HCT116 (cell line): ENCODE data around the gene PTGR3. TPM values are rescaled to one million over a fixed set of nuclear protein-coding genes. Genes with fewer than 3 reads are reported as not detected.

Experiments used
- ATAC-seq: fragments of 200-7000 bp; cut with Tn5 transposase; 2 replicates; pipeline ENCODE4 v1.9.1; 2020; ENCODE audit warnings: mild to moderate bottlenecking, moderate library complexity
- BruUV-seq: library from RNA; stranded (reverse); fragments of 400-500 nt; replicated peaks from 2 replicates; lab custom pipeline; 2021; lab: Mats Ljungman, UMichigan
- CTCF ChIA-PET: fragments of 300-600 bp; sonication (Branson Sonifier 250); formaldehyde crosslinking; loops from one replicate; lab custom pipeline; 2021; ENCODE audit warnings: antibody characterized with exemption; lab: Charles Lee
- POLR2A ChIA-PET: fragments of 300-600, 350-600 bp; sonication (Branson Sonifier 250); formaldehyde crosslinking; loops from one replicate; lab custom pipeline; 2021; ENCODE audit warnings: antibody characterized with exemption; lab: Charles Lee
- RAD21 ChIA-PET, 2 experiments: fragments of 300-600 bp; sonication (Branson Sonifier 250); formaldehyde crosslinking; loops; one replicate each; lab custom pipeline; 2023; ENCODE audit warnings: low total read pairs in 2 of 2; ENCODE audit not compliant: uncharacterized antibody in 2 of 2, unreplicated experiment in 2 of 2, low non-redundant PET in 1 of 2; lab: Charles Lee
- DNase-seq: peaks from one replicate; pipeline ENCODE4 v3.0.0-alpha.2; 2010; ENCODE audit warnings: low read depth, low spot score
- H2AFZ ChIP-seq: fragments of 200-600 bp; shearing (Covaris generic), sonication (generic); 2 replicates; pipeline ENCODE4 v1.6.1; 2017; ENCODE audit warnings: low read depth, mixed run types, mixed read lengths, antibody characterized with exemption, low read length; ENCODE audit not compliant: poor library complexity, severe bottlenecking
- H3K27ac ChIP-seq: 2 replicates; pipeline ENCODE4 v1.5.1; 2012; ENCODE audit warnings: low read depth, low read length
- H3K27me3 ChIP-seq: fragments of 200-600 bp; sonication (generic); 2 replicates; pipeline ENCODE4 v1.6.1; 2016; ENCODE audit warnings: mixed run types, low read length, mixed read lengths; ENCODE audit not compliant: insufficient read depth
- H3K36me3 ChIP-seq, 2 experiments: fragments of 200-500 bp in 1 of 2; fragments of 200-600 bp in 1 of 2; sonication (Bioruptor generic) in 1 of 2; sonication (generic) in 1 of 2; 2 replicates each; pipeline versions ENCODE4 v1.5.1 to v1.6.1; 2014 to 2016; ENCODE audit warnings: low read length in 2 of 2, inconsistent platforms in 1 of 2, mixed read lengths in 1 of 2, mixed run types in 1 of 2; ENCODE audit not compliant: insufficient read depth in 2 of 2, control insufficient read depth in 1 of 2
- H3K4me1 ChIP-seq, 2 experiments: fragments of 200-600 bp in 1 of 2; sonication (generic) in 1 of 2; 2 replicates each; pipeline versions ENCODE4 v1.5.1 to v1.6.1; 2012 to 2017; ENCODE audit warnings: low read length in 2 of 2, inconsistent platforms in 1 of 2, mild to moderate bottlenecking in 1 of 2, mixed read lengths in 1 of 2, mixed run types in 1 of 2, moderate library complexity in 1 of 2; ENCODE audit not compliant: insufficient read depth in 2 of 2, control insufficient read depth in 1 of 2
- H3K4me2 ChIP-seq: fragments of 200-600 bp; sonication (generic); 2 replicates; pipeline ENCODE4 v1.6.1; 2017; ENCODE audit warnings: mixed run types, low read length, mixed read lengths
- H3K4me3 ChIP-seq, 2 experiments: fragments of 200-600 bp in 1 of 2; sonication (generic) in 1 of 2; replicated peaks in 1 of 2; 2 replicates each; pipeline ENCODE4 v1.5.1; 2011 to 2016; ENCODE audit warnings: low read length in 2 of 2, control low read depth in 1 of 2, low read depth in 1 of 2, mild to moderate bottlenecking in 1 of 2, mixed read lengths in 1 of 2, mixed run types in 1 of 2
- H3K79me2 ChIP-seq: fragments of 200-600 bp; sonication (generic); 2 replicates; pipeline ENCODE4 v1.6.1; 2017; ENCODE audit warnings: mild to moderate bottlenecking, mixed run types, low read length, moderate library complexity, mixed read lengths; ENCODE audit not compliant: insufficient read depth
- H3K9ac ChIP-seq: fragments of 200-600 bp; sonication (generic); 2 replicates; pipeline ENCODE4 v1.6.1; 2016; ENCODE audit warnings: low read length, mixed read lengths
- H3K9me2 ChIP-seq: fragments of 200-600 bp; sonication (generic), shearing (Covaris generic); 2 replicates; pipeline ENCODE4 v1.6.1; 2017; ENCODE audit warnings: mixed run types, mild to moderate bottlenecking, moderate library complexity; ENCODE audit not compliant: insufficient read depth
- H3K9me3 ChIP-seq, 2 experiments: fragments of 200-500 bp in 1 of 2; fragments of 200-600 bp in 1 of 2; sonication (Bioruptor generic) in 1 of 2; sonication (generic) in 1 of 2; 2 replicates each; pipeline ENCODE4 v1.6.1; 2014 to 2017; ENCODE audit warnings: low read length in 2 of 2, mixed read lengths in 2 of 2, inconsistent platforms in 1 of 2, low read depth in 1 of 2, mild to moderate bottlenecking in 1 of 2, mixed run types in 1 of 2, moderate library complexity in 1 of 2; ENCODE audit not compliant: control insufficient read depth in 1 of 2, insufficient read depth in 1 of 2
- H4K20me1 ChIP-seq: fragments of 200-600 bp; sonication (generic), shearing (Covaris generic); 2 replicates; pipeline ENCODE4 v1.6.1; 2017; ENCODE audit warnings: mixed run types, mild to moderate bottlenecking, moderate library complexity; ENCODE audit not compliant: insufficient read depth
- CBX3 ChIP-seq: IDR thresholded peaks from 2 replicates; pipeline ENCODE4 v1.6.1; 2012; ENCODE audit warnings: low read depth
- CEBPB ChIP-seq: IDR thresholded peaks from 2 replicates; pipeline ENCODE4 v1.6.1; 2012; ENCODE audit warnings: low read depth
- EGR1 ChIP-seq: IDR thresholded peaks from 2 replicates; pipeline ENCODE4 v1.6.1; 2012; ENCODE audit warnings: low read depth
- ELF1 ChIP-seq: IDR thresholded peaks from 2 replicates; pipeline ENCODE4 v1.6.1; 2012; ENCODE audit warnings: low read depth, borderline replicate concordance
- EZH2 ChIP-seq: fragments of 200-600 bp; sonication (generic); IDR thresholded peaks from 2 replicates; pipeline ENCODE4 v1.6.1; 2017; ENCODE audit warnings: antibody characterized with exemption, mixed run types
- EZH2phosphoT487 ChIP-seq: fragments of 200-600 bp; IDR thresholded peaks from 2 replicates; pipeline ENCODE4 v1.6.1; 2018; ENCODE audit warnings: antibody characterized with exemption, borderline replicate concordance
- FOSL1 ChIP-seq: IDR thresholded peaks from 2 replicates; pipeline ENCODE4 v1.6.1; 2012; ENCODE audit warnings: low read depth
- JUND ChIP-seq: IDR thresholded peaks from 2 replicates; pipeline ENCODE4 v1.6.1; 2012
- MAX ChIP-seq: IDR thresholded peaks from 2 replicates; pipeline ENCODE4 v1.6.1; 2012
- POLR2A ChIP-seq: IDR thresholded peaks from 2 replicates; pipeline ENCODE4 v1.7.0; 2011; ENCODE audit warnings: borderline replicate concordance; ENCODE audit not compliant: insufficient read depth, insufficient read length; ENCODE audit errors: extremely low read depth
- POLR2AphosphoS5 ChIP-seq: IDR thresholded peaks from 2 replicates; pipeline ENCODE4 v1.6.1; 2011; ENCODE audit warnings: mild to moderate bottlenecking, low read depth, low read length, moderate library complexity
- RAD21 ChIP-seq: IDR thresholded peaks from 2 replicates; pipeline ENCODE4 v1.6.1; 2012; ENCODE audit warnings: low read depth, mild to moderate bottlenecking
- TCF7L2 ChIP-seq: IDR thresholded peaks from 2 replicates; pipeline ENCODE4 v1.7.0; 2011; ENCODE audit warnings: borderline replicate concordance, inconsistent platforms; ENCODE audit not compliant: insufficient read depth, insufficient read length; ENCODE audit errors: extremely low read depth
- ZFX ChIP-seq: fragments of 450-650 bp; IDR thresholded peaks from 2 replicates; pipeline ENCODE4 v1.6.1; 2017
- ZNF274 ChIP-seq: fragments of 200-500 bp; sonication (Bioruptor generic); IDR thresholded peaks from 2 replicates; pipeline ENCODE4 v1.6.1; 2014; ENCODE audit warnings: mild to moderate bottlenecking, low read depth, low read length, inconsistent platforms
- intact Hi-C: fragments of 100-400 bp; cut with micrococcal nuclease; formaldehyde crosslinking; loops from 2 replicates; pipeline ENCODE4 v1.10.0; 2022
- total RNA-seq: library from RNA; stranded (reverse); gene quantifications from one replicate; pipeline ENCODE4 v1.2.1, GENCODE V29; 2021; ENCODE audit not compliant: unreplicated experiment
- TF ChIP-seq, protein P1 (sequence below): IDR thresholded peaks from 2 replicates; pipeline ENCODE4 v1.6.1; 2011; ENCODE audit warnings: mild to moderate bottlenecking, low read length, moderate library complexity; ENCODE audit not compliant: insufficient replicate concordance; ENCODE audit errors: extremely low read depth
- TF ChIP-seq, protein P2 (sequence below), 3 experiments: fragments of 200-600 bp in 1 of 3; sonication (generic) in 1 of 3; IDR thresholded peaks in 2 of 3; conservative IDR thresholded peaks in 1 of 3; 2 replicates each; pipeline ENCODE4 v1.5.1; 2012 to 2017; ENCODE audit warnings: low read depth in 2 of 3, low read length in 2 of 3, antibody characterized with exemption in 1 of 3, borderline replicate concordance in 1 of 3, control low read depth in 1 of 3, mild to moderate bottlenecking in 1 of 3, mixed read lengths in 1 of 3, mixed run types in 1 of 3, moderate library complexity in 1 of 3; ENCODE audit not compliant: insufficient read depth in 1 of 3

The PTGR3 gene
- total RNA-seq, 1 experiment from 2014 or later, result 25.3 TPM

- H3K36me3 ChIP-seq, result no peaks in the 10 kb centered on the region
- no peaks in the 10 kb centered on the region for H3K9me2 ChIP-seq
- no peaks in the 10 kb centered on the region; a peak in 1 of 4 replicates for H3K4me1 ChIP-seq
- no peaks in the 10 kb centered on the region for H3K27me3 ChIP-seq
- CTCF ChIA-PET, result no interaction called here
- no peak overlapping the region for H3K9ac ChIP-seq
- BruUV-seq, result no TSS peak
- no peak for ATAC-seq
- no peaks in the 10 kb centered on the region for H3K9me3 ChIP-seq
- H3K27ac ChIP-seq, result no peak overlapping the region
- H4K20me1 ChIP-seq, result no peaks in the 10 kb centered on the region
- no peak overlapping the region for H2AFZ ChIP-seq
- no peak overlapping the region for H3K4me2 ChIP-seq
- H3K79me2 ChIP-seq, result no peaks in the 10 kb centered on the region
- RAD21 ChIA-PET, result no interaction called here
- H3K4me3 ChIP-seq, result no peak overlapping the region
- DNase-seq, result no peak
- intact Hi-C loops, result no loop called here
- POLR2A ChIA-PET, result no interaction called here
- TF ChIP-seq POLR2AphosphoS5, result no peak
- no peak for TF ChIP-seq EZH2
- TF ChIP-seq EGR1, result no peak
Measured at GRCh38 chr18:75168619-75169018, 40.3 kb downstream of the PTGR3 start.

- no peaks in the 10 kb centered on the region for H3K9me2 ChIP-seq
- no peak overlapping the region for H3K4me2 ChIP-seq
- intact Hi-C loops, result no loop called here
- H3K79me2 ChIP-seq, result no peaks in the 10 kb centered on the region
- CTCF ChIA-PET, result no interaction called here
- RAD21 ChIA-PET, result no interaction called here
- POLR2A ChIA-PET, result no interaction called here
- H3K4me1 ChIP-seq, result no peaks in the 10 kb centered on the region
- no peaks in the 10 kb centered on the region for H3K36me3 ChIP-seq
- no peak for DNase-seq
- H3K4me3 ChIP-seq, result no peak overlapping the region
- no peak overlapping the region for H3K9ac ChIP-seq
- no peak overlapping the region for H3K27ac ChIP-seq
- BruUV-seq, result no TSS peak
- H3K27me3 ChIP-seq, result no peaks in the 10 kb centered on the region
- no peaks in the 10 kb centered on the region for H3K9me3 ChIP-seq
- ATAC-seq, result no peak
- H2AFZ ChIP-seq, result no peak overlapping the region
- no peaks in the 10 kb centered on the region for H4K20me1 ChIP-seq
- TF ChIP-seq POLR2A, result no peak
- TF ChIP-seq EZH2phosphoT487, result no peak
- no peak for TF ChIP-seq CBX3
- TF ChIP-seq JUND, result no peak
- no peak for TF ChIP-seq CEBPB
- TF ChIP-seq, protein P1, sequence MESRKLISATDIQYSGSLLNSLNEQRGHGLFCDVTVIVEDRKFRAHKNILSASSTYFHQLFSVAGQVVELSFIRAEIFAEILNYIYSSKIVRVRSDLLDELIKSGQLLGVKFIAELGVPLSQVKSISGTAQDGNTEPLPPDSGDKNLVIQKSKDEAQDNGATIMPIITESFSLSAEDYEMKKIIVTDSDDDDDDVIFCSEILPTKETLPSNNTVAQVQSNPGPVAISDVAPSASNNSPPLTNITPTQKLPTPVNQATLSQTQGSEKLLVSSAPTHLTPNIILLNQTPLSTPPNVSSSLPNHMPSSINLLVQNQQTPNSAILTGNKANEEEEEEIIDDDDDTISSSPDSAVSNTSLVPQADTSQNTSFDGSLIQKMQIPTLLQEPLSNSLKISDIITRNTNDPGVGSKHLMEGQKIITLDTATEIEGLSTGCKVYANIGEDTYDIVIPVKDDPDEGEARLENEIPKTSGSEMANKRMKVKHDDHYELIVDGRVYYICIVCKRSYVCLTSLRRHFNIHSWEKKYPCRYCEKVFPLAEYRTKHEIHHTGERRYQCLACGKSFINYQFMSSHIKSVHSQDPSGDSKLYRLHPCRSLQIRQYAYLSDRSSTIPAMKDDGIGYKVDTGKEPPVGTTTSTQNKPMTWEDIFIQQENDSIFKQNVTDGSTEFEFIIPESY, result no peak
- TF ChIP-seq RAD21, result no peak
- TF ChIP-seq ZNF274, result no peak
- no peak for TF ChIP-seq EGR1
- TF ChIP-seq ZFX, result no peak
- TF ChIP-seq ELF1, result no peak
- TF ChIP-seq EZH2, result no peak
- TF ChIP-seq TCF7L2, result no peak
- TF ChIP-seq POLR2AphosphoS5, result no peak
- TF ChIP-seq MAX, result no peak
- TF ChIP-seq, protein P2, sequence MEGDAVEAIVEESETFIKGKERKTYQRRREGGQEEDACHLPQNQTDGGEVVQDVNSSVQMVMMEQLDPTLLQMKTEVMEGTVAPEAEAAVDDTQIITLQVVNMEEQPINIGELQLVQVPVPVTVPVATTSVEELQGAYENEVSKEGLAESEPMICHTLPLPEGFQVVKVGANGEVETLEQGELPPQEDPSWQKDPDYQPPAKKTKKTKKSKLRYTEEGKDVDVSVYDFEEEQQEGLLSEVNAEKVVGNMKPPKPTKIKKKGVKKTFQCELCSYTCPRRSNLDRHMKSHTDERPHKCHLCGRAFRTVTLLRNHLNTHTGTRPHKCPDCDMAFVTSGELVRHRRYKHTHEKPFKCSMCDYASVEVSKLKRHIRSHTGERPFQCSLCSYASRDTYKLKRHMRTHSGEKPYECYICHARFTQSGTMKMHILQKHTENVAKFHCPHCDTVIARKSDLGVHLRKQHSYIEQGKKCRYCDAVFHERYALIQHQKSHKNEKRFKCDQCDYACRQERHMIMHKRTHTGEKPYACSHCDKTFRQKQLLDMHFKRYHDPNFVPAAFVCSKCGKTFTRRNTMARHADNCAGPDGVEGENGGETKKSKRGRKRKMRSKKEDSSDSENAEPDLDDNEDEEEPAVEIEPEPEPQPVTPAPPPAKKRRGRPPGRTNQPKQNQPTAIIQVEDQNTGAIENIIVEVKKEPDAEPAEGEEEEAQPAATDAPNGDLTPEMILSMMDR (IDR thresholded peaks at IDR 0.05 in 2 of 3, conservative IDR thresholded peaks at IDR 0.05 in 1 of 3; ENCODE audit: borderline replicate concordance in 1 of 3, insufficient read depth in 1 of 3, low read depth in 2 of 3, low read length in 2 of 3), result no peak
- no peak for TF ChIP-seq FOSL1
Measured at GRCh38 chr18:75167759-75168618, 41.0 kb downstream of the PTGR3 start.
